ENCODE results near the gene NEK11. TPM values are rescaled to one million over a fixed set of nuclear protein-coding genes. Genes with fewer than 3 reads are reported as not detected.

The NEK11 gene
- total RNA-seq, 1 donor from 2014 or later = 4.4 TPM

DNA sequence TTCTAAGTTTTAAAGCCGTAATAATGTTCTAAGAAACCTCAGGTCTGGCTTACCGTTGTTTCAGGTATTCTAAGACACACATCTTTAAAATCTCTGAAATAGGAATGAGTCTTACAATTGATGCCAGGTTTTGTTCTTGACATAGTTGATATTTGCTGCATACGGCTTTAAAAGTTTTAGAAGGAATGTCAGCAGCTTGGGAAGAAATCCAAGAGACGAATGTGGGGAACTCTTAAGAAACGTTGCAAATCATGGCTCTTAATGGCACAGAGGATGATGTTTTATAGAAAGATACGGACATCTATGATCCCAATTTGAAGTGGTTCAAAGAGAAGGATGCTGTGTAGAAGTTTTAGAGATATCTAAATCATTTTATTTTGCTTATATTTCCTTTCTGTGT, 366.4 kb downstream of the NEK11 start:
- Mint-ChIP-seq H3K4me1 (ENCODE audit: low read depth) (peaks cover 9% of the 10 kb centered on the region), H3K4me3 (ENCODE audit: unreplicated experiment) (no peak overlapping the region), H3K27ac (ENCODE audit: unreplicated experiment) (no peak overlapping the region), H3K27me3 (ENCODE audit: low read depth) (no peaks in the 10 kb centered on the region), H3K36me3 (ENCODE audit: low read depth) (no peaks in the 10 kb centered on the region), H3K9me3 (ENCODE audit: low read depth) (no peaks in the 10 kb centered on the region)
- no peak for DNase-seq (ENCODE audit: low spot score)
- TF ChIP-seq, protein P1, sequence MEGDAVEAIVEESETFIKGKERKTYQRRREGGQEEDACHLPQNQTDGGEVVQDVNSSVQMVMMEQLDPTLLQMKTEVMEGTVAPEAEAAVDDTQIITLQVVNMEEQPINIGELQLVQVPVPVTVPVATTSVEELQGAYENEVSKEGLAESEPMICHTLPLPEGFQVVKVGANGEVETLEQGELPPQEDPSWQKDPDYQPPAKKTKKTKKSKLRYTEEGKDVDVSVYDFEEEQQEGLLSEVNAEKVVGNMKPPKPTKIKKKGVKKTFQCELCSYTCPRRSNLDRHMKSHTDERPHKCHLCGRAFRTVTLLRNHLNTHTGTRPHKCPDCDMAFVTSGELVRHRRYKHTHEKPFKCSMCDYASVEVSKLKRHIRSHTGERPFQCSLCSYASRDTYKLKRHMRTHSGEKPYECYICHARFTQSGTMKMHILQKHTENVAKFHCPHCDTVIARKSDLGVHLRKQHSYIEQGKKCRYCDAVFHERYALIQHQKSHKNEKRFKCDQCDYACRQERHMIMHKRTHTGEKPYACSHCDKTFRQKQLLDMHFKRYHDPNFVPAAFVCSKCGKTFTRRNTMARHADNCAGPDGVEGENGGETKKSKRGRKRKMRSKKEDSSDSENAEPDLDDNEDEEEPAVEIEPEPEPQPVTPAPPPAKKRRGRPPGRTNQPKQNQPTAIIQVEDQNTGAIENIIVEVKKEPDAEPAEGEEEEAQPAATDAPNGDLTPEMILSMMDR (IDR thresholded peaks at IDR 0.05) = no peak

DNA sequence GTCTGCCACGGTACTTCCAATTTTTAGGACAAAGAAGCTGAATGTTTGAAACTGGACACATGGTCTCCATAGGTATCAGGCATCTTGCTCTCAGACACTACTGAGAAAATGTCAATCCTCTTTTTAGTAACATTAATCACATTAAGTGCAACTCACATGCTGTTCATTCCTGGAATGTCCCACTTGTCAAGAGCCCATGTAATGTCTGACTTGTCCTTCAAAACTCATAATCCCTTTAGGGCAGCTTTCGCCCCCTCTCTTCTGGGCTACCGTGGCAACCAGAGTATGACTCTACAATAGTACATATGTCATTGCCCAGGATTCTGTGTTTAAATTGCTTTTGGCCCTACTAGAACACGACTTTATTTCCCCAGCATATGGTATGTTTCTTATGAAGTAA, 367.2 kb downstream of the NEK11 start:
- no peaks in the 10 kb centered on the region for H3K9me3 Mint-ChIP-seq (ENCODE audit: low read depth)
- TF ChIP-seq, protein P1 (IDR thresholded peaks at IDR 0.05) = no peak
- H3K27ac Mint-ChIP-seq (ENCODE audit: unreplicated experiment) = no peak overlapping the region
- no peak for DNase-seq (ENCODE audit: low spot score)
- no peak overlapping the region for H3K4me3 Mint-ChIP-seq (ENCODE audit: unreplicated experiment)
- H3K4me1 Mint-ChIP-seq (ENCODE audit: low read depth) = peaks cover 5% of the 10 kb centered on the region
- no peaks in the 10 kb centered on the region for H3K27me3 Mint-ChIP-seq (ENCODE audit: low read depth)
- no peaks in the 10 kb centered on the region for H3K36me3 Mint-ChIP-seq (ENCODE audit: low read depth)

DNA sequence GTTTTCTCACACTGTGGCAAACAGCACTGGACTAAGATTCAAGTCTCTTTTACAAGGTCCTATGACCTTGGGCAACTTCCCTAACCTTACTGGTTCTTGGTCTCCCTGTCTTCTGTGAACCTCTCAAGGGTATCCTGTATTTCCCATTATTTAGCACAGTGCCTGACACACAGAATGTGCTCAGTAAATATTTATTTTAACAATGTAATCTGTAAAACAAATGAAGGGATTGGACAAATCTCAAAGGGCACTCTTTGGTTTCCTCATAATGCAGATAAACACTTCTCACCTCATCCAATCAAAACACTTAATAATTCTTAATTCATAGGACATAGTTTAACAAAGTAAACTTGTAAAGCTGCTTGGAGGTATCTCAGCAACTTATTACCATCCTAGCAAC, 367.7 kb downstream of the NEK11 start:
- peaks cover 5% of the 10 kb centered on the region for H3K4me1 Mint-ChIP-seq (ENCODE audit: low read depth)

DNA sequence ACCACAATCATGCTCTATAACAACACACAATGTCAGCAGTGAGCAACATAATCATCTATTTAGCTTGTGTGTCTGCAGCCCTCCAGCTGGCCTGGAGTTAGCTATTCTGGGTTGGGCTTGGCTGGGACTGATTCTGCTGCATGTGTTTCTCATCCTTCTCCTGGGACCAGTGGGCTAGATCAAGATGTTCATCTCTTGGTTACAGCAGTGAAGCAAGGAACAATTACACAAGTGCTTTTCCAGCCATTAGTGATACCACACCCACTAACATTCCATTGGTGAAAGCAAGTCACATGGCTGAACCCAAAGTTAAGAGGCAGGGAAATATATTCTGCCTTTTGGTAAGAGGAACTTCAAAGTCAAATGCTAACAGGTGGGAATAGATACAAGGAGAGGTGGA, 369.5 kb downstream of the NEK11 start:
- Mint-ChIP-seq H3K4me3 (ENCODE audit: unreplicated experiment) (no peak overlapping the region), H3K36me3 (ENCODE audit: low read depth) (no peaks in the 10 kb centered on the region), H3K4me1 (ENCODE audit: low read depth) (peaks cover 6% of the 10 kb centered on the region), H3K27me3 (ENCODE audit: low read depth) (peaks cover 1% of the 10 kb centered on the region), H3K9me3 (ENCODE audit: low read depth) (no peaks in the 10 kb centered on the region), H3K27ac (ENCODE audit: unreplicated experiment) (no peak overlapping the region)
- no peak for DNase-seq (ENCODE audit: low spot score)
- TF ChIP-seq, protein P1 (IDR thresholded peaks at IDR 0.05) = no peak

More for the DNA sequence above, 367.7 kb downstream of the NEK11 start:
- Mint-ChIP-seq H3K9me3 (ENCODE audit: low read depth) (no peaks in the 10 kb centered on the region), H3K36me3 (ENCODE audit: low read depth) (no peaks in the 10 kb centered on the region), H3K27ac (ENCODE audit: unreplicated experiment) (no peak overlapping the region), H3K4me3 (ENCODE audit: unreplicated experiment) (no peak overlapping the region), H3K27me3 (ENCODE audit: low read depth) (peaks cover 1% of the 10 kb centered on the region)
- DNase-seq (ENCODE audit: low spot score) = no peak
- TF ChIP-seq, protein P1 (IDR thresholded peaks at IDR 0.05) = no peak

DNA sequence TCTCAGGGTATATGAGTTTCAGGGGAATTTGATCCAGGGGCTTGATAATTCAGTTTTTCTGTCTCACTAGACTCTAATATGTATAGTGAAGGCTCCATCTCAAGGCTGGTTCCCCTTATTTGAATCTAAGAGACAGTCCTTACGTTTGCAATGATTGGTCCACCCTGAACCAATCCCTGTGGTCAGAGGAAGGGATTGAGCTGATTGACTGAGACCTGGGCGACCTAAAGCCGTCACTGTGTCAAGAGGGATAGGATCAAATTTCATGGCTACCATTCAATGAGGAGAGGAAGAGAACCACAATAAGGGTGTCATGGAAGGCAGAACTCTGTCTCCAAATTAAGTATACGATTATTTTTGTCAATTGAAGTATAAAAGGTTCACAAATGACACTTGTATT, 371.2 kb downstream of the NEK11 start:
- no peaks in the 10 kb centered on the region for H3K36me3 Mint-ChIP-seq (ENCODE audit: low read depth)
- no peak overlapping the region for H3K4me3 Mint-ChIP-seq (ENCODE audit: unreplicated experiment)
- peaks cover 1% of the 10 kb centered on the region for H3K27me3 Mint-ChIP-seq (ENCODE audit: low read depth)
- H3K4me1 Mint-ChIP-seq (ENCODE audit: low read depth) = peaks cover 20% of the 10 kb centered on the region
- DNase-seq (ENCODE audit: low spot score) = no peak
- TF ChIP-seq, protein P1 (IDR thresholded peaks at IDR 0.05) = no peak
- no peaks in the 10 kb centered on the region for H3K9me3 Mint-ChIP-seq (ENCODE audit: low read depth)
- H3K27ac Mint-ChIP-seq (ENCODE audit: unreplicated experiment) = no peak overlapping the region

Other genes with a start within 250 kb of the NEK11 start
- gene ATP2C1, start 132.8 kb upstream of the NEK11 start, total RNA-seq = 62.5 to 79.8 TPM (median 64.3 TPM) in 3 replicates
- 5.4 to 6.6 TPM (median 6.5 TPM) in 3 replicates for gene ASTE1, start 52 bp upstream of the NEK11 start, total RNA-seq